ENCODE results near the gene RIPK4.
"Not testable (repeated sequence)": the region's sequence is repeated elsewhere in the genome, so short reads cannot be mapped to it uniquely, and the experiment has no call there.

RIPK4 gene

DNA sequence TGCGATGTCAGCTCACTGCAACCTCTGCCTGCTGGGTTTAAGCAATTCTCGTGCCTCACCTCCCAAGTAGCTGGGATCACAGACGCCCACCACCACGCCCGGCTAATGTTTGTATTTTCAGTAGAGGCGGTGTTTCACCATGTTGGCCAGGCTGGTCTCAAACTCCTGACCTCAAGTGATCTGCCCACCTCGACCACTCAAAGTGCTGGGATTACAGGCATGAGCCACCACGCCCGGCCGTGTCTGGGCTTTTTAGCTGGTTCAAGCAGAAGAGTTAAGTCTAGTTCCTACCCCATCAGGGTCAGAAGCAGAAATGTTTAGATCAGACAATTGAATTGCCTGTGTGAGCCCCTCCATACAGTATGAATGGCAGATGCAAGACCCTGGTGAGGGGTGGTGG lies 27.7 kb upstream of the RIPK4 start:
- no peak for DNase-seq

DNA sequence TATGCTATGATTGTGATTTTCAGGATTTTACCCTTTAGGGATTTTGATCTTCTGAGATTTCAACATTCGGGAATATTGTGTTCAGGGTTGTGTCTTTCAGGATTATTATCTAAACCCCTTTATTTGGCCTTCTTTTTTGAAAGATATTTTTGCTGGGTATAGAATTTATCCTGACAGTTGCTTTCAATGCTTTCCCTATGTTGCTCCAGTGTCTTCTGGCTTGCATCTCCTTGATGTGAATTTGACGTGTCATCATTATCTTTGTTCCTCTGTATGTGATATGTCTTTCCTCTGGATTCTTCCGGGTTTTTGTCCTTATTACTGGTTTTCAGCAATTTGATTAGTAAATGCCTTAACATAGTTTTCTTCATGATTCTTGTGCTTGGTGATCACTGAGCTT lies 25.9 kb upstream of the RIPK4 start:
- no peak for DNase-seq

DNA sequence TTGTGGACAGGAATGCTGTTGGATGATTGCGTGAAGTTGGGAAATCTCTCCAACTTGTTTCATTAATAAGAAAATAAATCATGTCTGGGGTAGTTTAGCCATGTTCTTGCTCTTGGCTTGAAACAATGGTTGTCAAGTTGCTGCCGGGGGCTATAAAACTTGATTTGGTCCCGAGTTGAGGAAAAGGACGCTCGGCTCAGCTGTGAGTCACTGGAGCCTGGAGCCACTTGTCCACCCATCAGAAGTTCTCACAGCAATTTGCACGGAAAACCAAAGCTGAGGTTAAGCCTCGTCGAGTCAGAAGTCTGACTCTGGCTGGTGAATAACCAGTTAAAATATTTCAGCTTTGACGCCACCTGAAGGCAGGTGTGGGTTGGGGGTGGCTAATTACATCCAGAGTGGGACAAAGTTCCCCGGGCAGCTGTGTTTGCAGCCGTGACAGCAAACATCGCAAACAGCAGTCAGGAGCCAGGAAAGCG lies 19.7 kb upstream of the RIPK4 start:
- no peak for DNase-seq

DNA sequence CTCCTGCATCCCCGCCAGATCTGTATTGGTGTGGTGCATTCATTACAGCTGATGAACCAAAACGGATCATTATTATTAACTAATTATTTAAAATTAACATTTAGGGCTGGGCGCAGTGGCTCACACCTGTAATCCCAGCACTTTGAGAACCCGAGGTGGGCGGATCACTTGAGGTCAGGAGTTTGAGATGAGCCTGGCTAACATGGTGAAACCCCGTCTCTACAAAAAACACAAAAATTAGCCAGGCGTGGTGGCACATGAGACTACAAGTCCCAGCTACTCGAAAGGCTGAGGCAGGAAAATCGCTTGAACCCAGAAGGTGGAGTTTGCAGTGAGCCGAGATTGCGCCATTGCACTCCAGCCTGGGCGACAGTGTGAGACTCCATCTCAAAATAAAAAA lies 18.4 kb upstream of the RIPK4 start:
- not testable (repeated sequence) for DNase-seq

DNA sequence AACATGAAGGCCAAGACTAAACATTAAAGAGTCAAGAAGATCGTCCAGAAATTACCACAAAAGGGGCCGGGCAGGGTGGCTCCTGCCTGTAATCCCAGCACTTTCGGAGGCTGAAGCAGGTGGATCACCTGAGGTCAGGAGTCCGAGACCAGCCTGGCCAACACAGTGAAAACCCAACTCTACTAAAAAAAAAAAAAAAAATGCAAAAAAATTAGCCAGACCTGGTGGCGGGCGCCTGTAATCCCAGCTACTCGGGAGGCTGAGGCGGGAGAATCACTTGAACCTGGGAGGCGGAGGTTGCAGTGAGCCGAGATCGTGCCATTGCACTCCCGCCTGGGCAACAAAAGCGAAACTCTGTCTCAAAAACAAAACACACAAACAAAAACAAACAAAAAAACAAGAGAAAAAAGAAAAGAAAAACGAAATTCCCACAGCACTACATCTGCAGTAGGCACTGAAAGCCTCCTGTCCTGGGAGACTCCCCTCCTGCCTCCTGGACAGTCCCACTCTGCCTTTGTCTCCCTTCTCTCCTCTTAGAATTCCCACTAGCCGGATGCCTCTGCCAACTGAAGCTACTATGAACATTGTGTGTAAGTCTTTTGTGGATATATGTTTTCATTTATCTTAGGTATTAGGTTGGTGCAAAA lies 17.7 kb upstream of the RIPK4 start:
- no peak for DNase-seq

DNA sequence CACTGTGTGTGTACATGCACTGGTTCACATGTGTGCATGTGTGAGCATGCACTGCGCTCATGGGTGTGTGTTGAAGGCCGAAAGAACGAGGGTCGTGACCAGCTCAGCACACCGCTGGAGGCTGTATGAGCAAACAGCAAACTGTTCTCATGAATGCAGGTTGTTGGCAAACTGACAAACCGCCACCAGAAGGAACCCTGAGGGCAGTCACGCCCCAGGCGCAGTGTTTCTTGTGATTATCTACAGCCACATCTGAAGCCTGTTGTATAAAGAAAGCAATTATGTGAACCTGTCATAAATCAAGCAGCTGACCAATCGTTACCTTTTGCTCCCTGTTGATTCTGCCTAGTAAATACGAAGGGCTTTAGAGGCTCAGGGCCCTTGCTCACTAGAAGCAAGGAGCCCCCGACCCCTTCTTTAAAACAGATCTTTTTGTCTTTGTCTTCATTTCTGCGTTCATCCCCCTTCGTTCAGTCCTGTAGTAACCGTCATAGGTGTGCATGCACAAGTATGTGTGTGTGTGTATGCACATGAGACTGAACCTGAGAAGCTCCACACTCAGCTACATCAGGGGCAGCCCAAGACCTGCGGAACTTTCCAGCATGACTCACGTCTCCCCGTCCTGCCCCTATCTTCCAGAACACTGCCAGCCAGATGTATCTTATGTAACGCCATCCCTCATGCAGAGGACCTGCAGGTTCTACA lies 16.8 kb upstream of the RIPK4 start:
- DNase-seq: no peak

DNA sequence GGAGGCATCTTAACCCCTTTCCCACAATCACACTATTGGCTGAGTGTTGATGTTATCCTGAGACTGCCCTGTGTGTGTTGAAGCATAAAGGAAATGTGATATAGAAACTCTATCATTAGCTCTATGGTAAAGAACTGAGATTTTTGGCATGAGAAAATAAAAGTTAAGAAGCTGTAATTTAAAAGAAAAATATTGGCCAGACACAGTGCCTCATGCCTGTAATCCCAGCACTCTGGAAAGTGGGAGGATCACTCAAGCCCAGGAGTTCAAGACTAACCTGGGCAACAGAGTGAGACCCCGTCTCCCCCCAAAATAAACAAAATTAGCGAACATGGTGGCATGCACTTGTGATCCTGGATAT lies 14.2 kb upstream of the RIPK4 start:
- no peak for DNase-seq

DNA sequence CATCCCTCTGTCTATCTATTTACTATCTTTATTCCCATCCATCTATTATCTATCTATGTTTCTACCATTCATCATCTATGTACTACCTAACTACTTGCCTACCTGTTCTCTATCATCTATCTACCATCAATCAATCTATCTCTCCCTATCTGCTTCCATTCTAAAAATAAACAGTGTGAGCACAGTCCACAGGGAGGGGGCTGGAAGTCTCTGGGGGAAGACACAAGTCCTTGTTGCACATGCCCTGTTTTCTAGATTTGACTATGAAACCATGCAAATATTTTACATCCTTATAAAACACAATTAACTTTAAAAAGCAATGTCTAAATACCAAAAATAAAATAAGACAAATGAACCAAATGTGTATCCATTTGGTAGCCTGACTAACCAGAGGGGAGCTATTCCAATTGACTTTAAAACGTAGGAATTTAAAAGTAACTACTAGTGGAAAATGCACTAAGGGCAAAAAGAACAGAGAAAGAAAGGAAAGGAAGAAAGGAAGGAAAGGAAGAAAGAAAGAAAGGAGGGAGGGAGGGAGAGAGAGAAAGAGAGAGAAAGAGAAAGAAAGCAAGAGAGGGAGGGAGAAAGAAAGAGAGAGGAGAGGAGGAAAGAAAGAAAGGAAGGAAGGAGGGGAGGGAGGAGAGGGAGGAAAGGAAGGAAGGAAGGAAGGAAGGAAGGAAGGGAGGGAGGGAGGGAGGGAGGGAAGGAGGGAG lies 13.6 kb upstream of the RIPK4 start:
- no peak for DNase-seq

DNA sequence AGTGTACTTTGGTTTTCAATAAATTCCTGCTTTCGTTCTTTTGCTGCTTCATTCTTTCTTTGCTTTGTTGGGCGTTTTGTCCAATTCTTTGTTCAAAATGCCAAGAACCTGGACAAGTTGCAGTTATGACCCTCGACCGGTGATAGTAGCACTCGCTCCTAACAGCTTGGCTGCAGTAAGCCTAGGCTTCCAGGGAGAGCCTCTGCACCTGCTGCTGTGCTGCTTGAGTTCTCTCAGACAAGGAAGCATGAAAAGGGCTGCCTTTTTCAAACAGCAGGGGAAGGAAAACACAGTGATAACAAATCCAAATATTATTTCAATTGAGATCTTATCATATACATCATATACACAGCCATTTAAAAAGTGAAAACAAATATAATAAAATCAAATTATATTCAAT lies 12.8 kb upstream of the RIPK4 start:
- no peak for DNase-seq

DNA sequence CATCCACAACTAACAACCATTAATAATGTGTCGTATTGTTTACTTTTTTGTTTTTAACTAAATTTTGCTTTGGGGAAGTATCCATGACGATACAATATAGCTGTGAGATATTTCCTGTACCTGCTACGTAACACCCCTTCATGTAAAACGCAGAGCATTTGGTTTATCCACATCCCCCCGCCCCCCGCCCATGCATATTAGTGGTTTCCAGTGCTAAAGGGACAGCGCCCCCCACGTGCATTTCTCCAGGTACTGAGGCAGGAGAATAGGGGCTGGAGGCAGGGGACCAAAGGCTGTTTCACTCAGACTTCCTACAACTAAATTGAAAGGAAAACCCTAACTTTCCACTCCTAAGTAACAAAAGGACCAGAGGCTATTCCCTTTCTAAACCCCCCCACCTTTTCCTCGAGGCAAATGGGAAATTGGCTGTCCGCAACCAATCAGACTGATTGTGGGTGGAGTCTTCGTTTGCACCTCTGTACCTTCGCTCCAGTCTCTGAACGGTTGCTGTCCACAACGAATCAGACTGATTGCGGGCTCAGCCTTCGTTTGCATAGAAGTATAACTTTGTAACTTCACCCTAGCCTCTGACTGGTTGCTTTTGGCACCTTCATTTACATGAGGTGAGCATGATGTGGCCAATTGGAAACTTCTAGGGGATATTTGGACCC lies 12.2 kb upstream of the RIPK4 start:
- DNase-seq: no peak

DNA sequence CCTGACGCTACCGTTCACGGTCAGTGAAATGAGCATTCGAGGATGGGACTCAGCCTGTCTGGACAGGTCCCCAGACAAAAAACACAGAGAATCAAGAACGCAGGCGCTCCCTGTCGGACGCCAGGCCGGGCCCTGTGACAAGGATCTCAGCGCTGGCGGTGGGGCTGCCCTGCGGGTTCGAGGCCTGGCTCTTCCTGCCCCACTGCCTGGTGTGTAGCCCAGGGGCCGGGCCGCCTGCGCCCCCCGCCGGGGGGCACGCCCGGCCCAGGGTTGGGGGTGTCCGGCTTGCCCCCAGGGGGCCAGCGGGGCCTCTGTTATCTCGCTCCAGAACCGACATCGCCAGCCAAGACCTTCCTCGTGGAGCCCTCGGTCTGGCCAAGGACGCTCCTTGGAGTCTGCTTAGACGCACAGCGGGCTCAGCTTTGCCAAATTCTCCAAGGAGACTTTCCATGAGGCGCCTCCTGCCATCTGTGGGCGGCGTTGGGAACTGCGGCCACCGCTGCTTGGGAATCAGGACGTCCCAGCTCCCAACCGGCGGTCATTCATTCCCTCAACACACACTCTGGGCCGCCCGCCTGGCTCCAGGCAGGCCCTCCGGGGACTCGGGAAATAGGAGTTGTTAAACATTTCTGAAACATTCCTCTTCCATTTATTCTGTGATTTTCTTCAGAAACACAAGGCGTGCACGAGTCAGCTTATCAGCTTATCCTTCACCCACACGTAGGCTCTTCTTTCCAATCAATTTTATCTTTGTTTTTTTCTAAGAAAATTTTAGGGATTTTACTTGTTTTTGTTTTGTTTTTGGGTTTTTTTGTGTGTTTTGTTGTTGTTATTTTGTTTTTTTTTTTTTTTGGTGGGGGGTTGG lies 11.3 kb upstream of the RIPK4 start:
- no peak for DNase-seq

DNA sequence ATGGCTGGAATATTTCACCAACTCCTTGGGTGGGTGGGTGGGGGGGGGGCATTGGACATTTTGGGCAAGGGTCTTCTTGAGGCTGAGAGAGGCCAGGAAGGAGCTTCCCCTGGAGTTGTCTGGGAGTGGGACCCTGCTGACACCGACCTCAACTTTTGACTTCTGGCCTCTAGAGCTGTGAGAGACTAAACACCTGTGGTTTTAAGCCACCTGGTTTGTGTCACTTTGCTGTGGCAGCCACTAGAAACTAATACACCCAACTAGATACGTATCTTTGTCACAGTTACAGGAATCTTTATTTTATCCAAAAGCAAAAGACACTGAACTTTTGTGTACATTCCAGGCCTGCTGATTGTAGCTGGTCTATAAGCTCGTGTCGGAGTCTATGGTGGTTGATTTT lies 9.9 kb upstream of the RIPK4 start:
- no peak for DNase-seq

DNA sequence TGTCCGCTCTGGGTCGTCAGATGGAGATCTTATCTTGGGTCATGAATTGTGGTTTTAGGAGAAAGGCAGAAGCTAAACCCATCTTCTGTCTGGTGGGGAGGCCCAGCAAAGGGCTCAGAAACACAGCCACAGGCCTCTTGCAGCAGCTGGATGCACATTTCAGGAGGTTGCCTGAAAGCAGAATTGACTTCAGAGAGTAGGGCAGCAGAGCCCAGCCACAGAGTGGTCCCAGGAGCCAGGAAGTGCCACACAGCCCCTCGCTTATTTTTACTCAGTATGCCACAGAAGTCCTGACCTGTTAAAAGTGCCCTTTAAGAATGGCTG lies 8.3 kb upstream of the RIPK4 start:
- no peak for DNase-seq

DNA sequence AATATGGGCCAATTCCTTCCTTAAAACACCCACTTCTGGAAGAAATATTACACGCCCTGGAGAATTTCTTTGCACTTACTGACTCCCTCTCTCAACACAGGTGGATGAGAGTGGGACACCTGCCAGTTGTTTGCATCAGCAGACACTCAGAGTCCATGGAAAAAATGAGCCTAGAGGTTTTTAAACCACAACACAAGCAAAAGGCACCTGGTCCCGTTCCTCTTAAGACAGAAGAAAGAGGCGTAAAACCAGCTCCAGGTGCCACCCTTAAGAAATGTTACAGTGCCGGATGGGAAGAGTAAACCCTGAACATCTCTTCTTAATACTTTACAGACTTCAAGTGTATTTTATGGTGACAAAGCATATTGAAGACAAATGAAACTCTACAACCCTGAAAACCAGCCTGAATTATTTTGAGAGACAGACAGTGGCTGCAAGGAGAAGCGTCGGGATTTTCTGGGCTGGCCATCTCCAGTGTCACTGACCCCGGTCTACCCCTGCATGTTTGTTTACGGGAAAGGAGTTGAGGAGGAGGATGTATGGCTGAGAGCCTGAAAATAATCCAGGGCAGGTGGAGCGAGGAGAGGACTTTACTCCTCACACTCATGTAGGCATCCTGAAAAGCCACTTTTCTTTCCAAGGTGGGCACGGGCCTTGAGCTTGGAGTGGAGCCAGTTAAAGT lies 7.8 kb upstream of the RIPK4 start:
- DNase-seq: no peak

DNA sequence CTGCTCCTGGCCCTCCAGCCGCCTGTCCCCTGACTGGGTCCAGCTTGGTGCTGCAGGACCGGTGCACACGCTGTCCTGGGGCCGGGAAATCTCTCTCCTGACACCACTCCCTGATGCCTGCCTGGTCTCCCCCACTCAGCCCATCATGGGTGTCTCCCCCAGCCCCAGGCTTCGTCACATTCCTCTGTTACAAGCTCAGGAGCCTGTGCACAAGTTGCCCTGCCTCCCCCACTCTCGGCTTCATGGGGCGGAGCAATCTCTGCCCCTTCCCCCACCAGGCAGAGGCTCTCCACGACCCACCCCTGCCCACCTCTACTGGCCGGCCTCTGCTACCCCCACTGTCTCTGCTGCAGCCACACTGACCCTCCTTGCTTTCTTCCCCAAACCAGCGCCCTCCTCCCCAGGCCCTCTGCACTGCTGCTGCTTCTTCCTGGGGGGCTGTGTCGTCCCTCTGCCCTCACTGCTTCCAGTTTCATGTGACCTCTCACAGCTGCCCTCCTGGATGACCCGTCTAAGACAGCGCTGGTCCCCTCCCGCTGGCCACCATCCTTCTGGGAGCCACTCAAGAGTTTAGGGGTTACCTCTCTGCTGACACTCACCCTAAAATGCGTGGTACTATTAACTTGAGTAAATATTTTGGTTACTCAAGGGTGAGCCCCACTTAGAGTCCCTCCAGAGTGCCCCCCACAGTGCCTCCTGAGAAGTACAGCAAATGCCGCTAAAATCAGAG lies 5.7 kb upstream of the RIPK4 start:
- no peak for DNase-seq

DNA sequence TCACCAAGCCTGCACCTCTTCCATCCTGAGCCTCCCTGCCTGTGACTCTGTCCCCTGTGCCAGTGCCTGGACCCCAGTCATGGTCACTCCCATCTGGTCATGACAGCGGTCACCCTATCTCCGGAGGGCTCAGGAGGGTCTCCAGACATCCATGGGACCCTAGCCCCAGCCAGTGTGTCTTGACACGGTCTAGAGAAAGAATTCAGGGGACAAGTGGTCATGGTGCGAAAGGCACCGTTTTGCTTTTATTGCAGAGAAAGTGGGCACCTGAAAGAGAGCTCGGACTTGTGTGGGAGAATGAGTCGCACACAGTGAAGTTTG lies 4.7 kb upstream of the RIPK4 start:
- DNase-seq: no peak

DNA sequence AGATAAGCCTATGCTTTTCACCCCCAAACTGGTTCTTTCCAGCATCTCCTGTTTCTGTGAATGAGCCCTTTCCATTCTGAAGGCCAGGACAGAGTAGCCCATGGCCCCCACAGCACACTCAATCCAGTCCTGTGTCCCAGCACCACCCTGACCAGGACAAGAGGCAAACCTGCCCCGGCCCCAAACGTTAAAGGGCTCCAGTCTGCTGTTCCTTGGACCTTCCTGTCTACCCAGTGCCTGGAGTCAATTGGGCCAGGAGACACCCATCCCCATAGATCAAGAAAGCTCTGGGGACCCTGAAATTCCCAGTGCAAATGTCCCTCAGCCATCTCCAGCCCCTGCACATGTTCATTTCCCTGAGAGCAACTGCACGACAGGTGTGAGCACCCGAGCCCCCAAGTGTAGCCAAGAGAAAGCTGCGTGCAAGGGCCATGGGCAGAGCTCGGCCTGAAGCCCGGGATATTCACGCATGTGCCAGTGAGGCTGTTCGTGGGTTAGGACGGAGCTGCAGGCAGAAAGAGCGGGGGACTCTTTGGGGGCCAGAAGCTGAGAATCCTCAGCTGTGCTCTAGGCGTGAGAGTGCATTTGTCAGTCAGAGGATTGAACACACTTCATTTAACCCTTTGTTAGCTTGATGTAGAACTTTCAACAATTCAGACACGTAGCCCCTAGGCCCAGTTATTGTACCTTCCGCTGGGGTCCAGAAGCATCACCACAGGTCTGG lies 4.2 kb upstream of the RIPK4 start:
- no peak for DNase-seq

DNA sequence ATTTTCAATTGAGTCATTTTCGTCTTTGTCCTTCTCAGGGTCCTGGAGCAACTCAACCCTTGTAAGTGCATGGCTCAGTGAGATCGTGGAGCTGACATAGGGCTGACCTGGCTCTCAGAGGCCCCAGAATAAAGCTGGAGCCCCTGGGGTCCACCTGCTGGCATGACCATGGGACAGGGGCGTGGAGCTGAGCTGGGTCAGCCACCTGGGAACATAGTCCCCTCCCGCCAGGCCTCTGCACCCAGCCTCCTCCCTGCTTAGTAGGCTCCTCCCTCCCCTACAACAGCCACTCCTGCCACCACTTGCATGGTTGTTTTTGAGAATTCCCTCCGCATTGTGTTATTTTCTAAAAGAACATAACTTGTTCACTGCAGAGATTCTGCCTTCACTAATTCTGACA lies 3.1 kb upstream of the RIPK4 start:
- no peak for DNase-seq

DNA sequence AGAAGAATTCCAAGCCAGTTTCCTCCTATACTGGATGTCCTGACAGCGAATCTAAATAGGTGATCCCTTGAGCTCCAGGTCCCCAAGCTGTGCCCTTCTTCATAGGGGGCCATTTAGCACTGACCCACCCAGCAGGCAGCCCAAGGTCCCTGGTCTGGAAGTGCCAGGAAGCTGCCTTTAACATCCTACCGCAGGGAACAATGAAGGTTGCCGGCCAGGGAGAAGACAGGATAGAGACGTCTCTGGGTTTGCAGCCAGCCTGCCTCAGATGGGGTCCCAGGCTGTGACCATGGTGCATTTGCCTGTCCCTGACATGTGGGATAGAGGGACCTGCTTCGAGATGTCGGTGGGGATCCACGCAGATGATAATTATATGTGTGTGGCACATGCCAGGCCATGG lies 2.7 kb upstream of the RIPK4 start:
- DNase-seq: no peak

DNA sequence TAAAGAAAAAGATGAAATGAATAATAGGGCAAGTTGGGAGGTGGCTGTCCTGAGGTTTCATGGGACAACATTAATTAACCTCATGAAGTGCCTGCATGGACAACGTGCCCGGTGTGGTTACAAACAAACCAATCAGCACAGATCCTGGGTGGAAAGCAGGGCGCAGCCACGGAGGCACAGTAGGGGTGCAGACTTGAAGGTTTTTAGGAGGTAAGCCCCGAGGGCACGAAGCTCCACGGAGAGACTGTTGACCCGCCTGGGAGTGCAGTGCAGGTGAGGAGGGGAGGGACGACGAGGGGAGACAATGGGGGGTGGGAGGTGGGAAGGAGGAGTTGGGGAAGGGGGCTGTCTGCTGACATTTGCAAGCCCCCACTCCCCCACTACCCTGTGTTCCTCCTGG lies 2.3 kb upstream of the RIPK4 start:
- no peak for DNase-seq

DNA sequence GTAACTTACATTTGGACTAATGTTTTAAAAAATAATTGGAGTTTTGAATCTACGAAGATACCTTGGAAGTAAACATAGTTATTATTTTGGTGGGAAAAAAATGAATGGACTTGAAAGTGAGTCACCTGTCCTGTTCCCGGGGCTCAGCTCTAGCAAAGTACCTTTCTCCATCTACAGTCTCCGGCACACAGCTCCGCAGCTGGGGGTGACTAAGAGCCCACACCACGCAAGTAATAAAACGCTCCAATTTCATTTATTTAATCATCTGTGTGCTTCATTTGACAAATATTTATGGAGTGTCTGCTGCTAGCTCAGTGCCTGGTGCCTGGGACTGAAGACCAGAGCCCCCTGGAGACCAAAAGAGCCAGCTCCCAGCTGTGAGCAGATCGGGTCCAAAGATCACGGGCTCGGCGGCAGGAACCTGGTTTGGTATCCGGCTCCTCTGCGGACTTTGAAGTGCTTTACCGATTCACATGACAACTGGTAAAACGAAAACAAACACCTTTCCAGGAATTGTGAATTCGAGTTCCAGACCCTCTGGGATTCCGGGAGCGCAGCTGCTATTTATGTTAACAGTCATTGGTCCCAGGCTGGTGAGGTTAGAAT lies 1.7 kb upstream of the RIPK4 start:
- no peak for DNase-seq

Data from activated CD8-positive, alpha-beta memory T cell treated with anti-CD3 and anti-CD28 coated beads, Interleukin-2, amount 50 U/mL, for 4 hours (primary cell).